Right ventricle myocardium superior (tissue), 1 donor: ENCODE results near the gene NDUFS8. TPM values are rescaled to one million over a fixed set of nuclear protein-coding genes. Genes with fewer than 3 reads are reported as not detected.

Experiments used
- microRNA-seq: library from miRNA; unstranded; fragments of <30 nt; microRNA quantifications from one replicate; pipeline ENCODE4 v1.2.0, GENCODE V29; 2020
- total RNA-seq: library from RNA; stranded (reverse); fragmentation: NEBNext Ultra II Directional; extraction: Animal tissue kit (Norgen Biotek cat#: 25700); gene quantifications from one replicate; pipeline ENCODE4 v1.2.1, GENCODE V29; 2021
- donor health status: DM: no; HTN: yes; CAD: no; lungs with severe emphysema.

The NDUFS8 gene
- total RNA-seq, 1 donor from 2014 or later, result 474 TPM

Small RNA genes lying within 50 kb of the gene (microRNA-seq; reads per million reads assigned to microRNA genes)
- not detected for gene MIR4691
- gene MIR6753, result not detected
- gene MIR7113, result not detected

Other genes with a start within 250 kb of the NDUFS8 start
- gene UNC93B1, start 26.6 kb upstream of the NDUFS8 start, total RNA-seq, result 7.3 TPM
- 4.4 TPM for gene ALDH3B1, start 20.4 kb upstream of the NDUFS8 start, total RNA-seq
- gene TCIRG1, start 8.3 kb downstream of the NDUFS8 start, total RNA-seq, result 22.3 TPM
- gene CHKA, start 90.7 kb downstream of the NDUFS8 start, total RNA-seq, result 8.4 TPM
- gene KMT5B, start 182.6 kb downstream of the NDUFS8 start, total RNA-seq, result 22.5 TPM
- 21.8 TPM for gene C11orf24, start 241.3 kb downstream of the NDUFS8 start, total RNA-seq